Gastrocnemius medialis (tissue), 4 donors: ENCODE measurements around the gene RGP1.

Experiments
- POLR2A ChIP-seq, 2 donors: fragments of 450-650 bp; IDR thresholded peaks; one replicate each; pipeline ENCODE4 v1.6.1; 2017; ENCODE audit warnings: antibody characterized with exemption in 2 of 2, mild to moderate bottlenecking in 2 of 2, moderate library complexity in 2 of 2
- TF ChIP-seq, protein P1 (sequence below), 5 experiments: fragments of 450-650 bp in 3 of 5; fragments of 200-600 bp in 2 of 5; sonication (generic) in 2 of 5; IDR thresholded peaks in 4 of 5; conservative IDR thresholded peaks in 1 of 5; 1 replicate in 4 of 5; 2 replicates in 1 of 5; pipeline ENCODE4 v1.5.1; 2016 to 2019; ENCODE audit warnings: antibody characterized with exemption in 5 of 5, mild to moderate bottlenecking in 3 of 5, moderate library complexity in 3 of 5

DNA sequence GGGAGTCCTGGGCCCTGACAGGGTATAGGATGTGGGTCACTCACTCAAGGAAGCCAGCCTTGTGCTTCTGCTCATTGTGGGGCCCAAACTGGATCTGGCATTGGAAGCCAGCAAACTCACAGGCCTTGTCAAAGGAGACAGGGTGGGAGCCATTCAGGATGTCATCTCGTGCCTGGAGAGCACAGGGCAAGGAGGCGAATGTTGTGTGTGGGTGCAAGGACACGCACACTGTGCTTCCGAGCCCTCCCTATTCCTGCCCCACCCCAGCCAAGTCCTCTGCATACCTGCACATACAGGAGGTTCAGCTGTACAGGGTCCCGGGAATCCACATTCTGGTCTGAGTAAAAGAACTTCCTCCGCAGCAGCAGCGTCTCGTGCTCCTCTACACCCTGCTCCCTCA is 25.2 kb upstream of the RGP1 start:
- TF ChIP-seq POLR2A (IDR thresholded peaks at IDR 0.05): no peak
- TF ChIP-seq, protein P1, sequence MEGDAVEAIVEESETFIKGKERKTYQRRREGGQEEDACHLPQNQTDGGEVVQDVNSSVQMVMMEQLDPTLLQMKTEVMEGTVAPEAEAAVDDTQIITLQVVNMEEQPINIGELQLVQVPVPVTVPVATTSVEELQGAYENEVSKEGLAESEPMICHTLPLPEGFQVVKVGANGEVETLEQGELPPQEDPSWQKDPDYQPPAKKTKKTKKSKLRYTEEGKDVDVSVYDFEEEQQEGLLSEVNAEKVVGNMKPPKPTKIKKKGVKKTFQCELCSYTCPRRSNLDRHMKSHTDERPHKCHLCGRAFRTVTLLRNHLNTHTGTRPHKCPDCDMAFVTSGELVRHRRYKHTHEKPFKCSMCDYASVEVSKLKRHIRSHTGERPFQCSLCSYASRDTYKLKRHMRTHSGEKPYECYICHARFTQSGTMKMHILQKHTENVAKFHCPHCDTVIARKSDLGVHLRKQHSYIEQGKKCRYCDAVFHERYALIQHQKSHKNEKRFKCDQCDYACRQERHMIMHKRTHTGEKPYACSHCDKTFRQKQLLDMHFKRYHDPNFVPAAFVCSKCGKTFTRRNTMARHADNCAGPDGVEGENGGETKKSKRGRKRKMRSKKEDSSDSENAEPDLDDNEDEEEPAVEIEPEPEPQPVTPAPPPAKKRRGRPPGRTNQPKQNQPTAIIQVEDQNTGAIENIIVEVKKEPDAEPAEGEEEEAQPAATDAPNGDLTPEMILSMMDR (IDR thresholded peaks at IDR 0.05 in 4 of 5, conservative IDR thresholded peaks at IDR 0.05 in 1 of 5): no peak
